Measurements from ENCODE around the gene LRRC31.

Gene LRRC31

GRCh38 chr3:169891886-169892285 lies 22.2 kb upstream of the LRRC31 start:
- ATAC-seq = no peak

GRCh38 chr3:169886671-169887070 lies 16.9 kb upstream of the LRRC31 start:
- TF ChIP-seq ZNF565 (CRISPR knock-in tag; conservative IDR thresholded peaks at IDR 0.05; ENCODE audit: low read depth) = no peak
- TF ChIP-seq POU6F1 (CRISPR knock-in tag; IDR thresholded peaks at IDR 0.05; ENCODE audit: borderline replicate concordance, low read depth) = no peak
- no peak for TF ChIP-seq ZC3H10 (CRISPR knock-in tag; IDR thresholded peaks at IDR 0.05)
- no peak for TF ChIP-seq ISL1 (CRISPR knock-in tag; IDR thresholded peaks at IDR 0.05)
- ATAC-seq = peak; percentile 37; the same call in 2 of the 3 replicates

More at GRCh38 chr3:169891886-169892285, 22.2 kb upstream of the LRRC31 start:
- TF ChIP-seq ZFP3 (CRISPR knock-in tag; IDR thresholded peaks at IDR 0.05) (no peak), ZNF565 (CRISPR knock-in tag; conservative IDR thresholded peaks at IDR 0.05; ENCODE audit: low read depth) (no peak), CSRNP3 (CRISPR knock-in tag; IDR thresholded peaks at IDR 0.05) (no peak), TCF4 (CRISPR knock-in tag; IDR thresholded peaks at IDR 0.05; ENCODE audit: borderline replicate concordance) (no peak), ARNTL (CRISPR knock-in tag; IDR thresholded peaks at IDR 0.05; ENCODE audit: borderline replicate concordance, low read depth) (no peak), GLIS3 (CRISPR knock-in tag; IDR thresholded peaks at IDR 0.05) (no peak), ESRRG (CRISPR knock-in tag; IDR thresholded peaks at IDR 0.05) (no peak), CSDC2 (CRISPR knock-in tag; IDR thresholded peaks at IDR 0.05) (no peak), ZC3H10 (CRISPR knock-in tag; IDR thresholded peaks at IDR 0.05) (no peak), PPARA (CRISPR knock-in tag; IDR thresholded peaks at IDR 0.05; ENCODE audit: borderline replicate concordance) (no peak), ZNF70 (CRISPR knock-in tag; IDR thresholded peaks at IDR 0.05) (no peak), CREB5 (CRISPR knock-in tag; IDR thresholded peaks at IDR 0.05; ENCODE audit: low read depth) (no peak), POU6F1 (CRISPR knock-in tag; IDR thresholded peaks at IDR 0.05; ENCODE audit: borderline replicate concordance, low read depth) (no peak), BACH2 (CRISPR knock-in tag; IDR thresholded peaks at IDR 0.05; ENCODE audit: borderline replicate concordance) (no peak), ZNF8 (CRISPR knock-in tag; IDR thresholded peaks at IDR 0.05) (no peak)

GRCh38 chr3:169880576-169881250 lies 11.0 kb upstream of the LRRC31 start:
- no peak for ATAC-seq
- no peak for TF ChIP-seq PATZ1 (CRISPR knock-in tag; IDR thresholded peaks at IDR 0.05; ENCODE audit: borderline replicate concordance)
- TF ChIP-seq ZNF8 (CRISPR knock-in tag; IDR thresholded peaks at IDR 0.05) = no peak
- TF ChIP-seq ZNF565 (CRISPR knock-in tag; conservative IDR thresholded peaks at IDR 0.05; ENCODE audit: low read depth) = no peak
- TF ChIP-seq CSDC2 (CRISPR knock-in tag; IDR thresholded peaks at IDR 0.05) = no peak
- TF ChIP-seq CREB5 (CRISPR knock-in tag; IDR thresholded peaks at IDR 0.05; ENCODE audit: low read depth) = no peak
- no peak for TF ChIP-seq TSHZ2 (CRISPR knock-in tag; IDR thresholded peaks at IDR 0.05)
- TF ChIP-seq ESRRG (CRISPR knock-in tag; IDR thresholded peaks at IDR 0.05) = no peak
- TF ChIP-seq ZC3H10 (CRISPR knock-in tag; IDR thresholded peaks at IDR 0.05) = no peak
- TF ChIP-seq SNAI2 (CRISPR knock-in tag; IDR thresholded peaks at IDR 0.05) = no peak
- TF ChIP-seq RARB (CRISPR knock-in tag; IDR thresholded peaks at IDR 0.05) = no peak
- no peak for TF ChIP-seq ZFP30 (CRISPR knock-in tag; IDR thresholded peaks at IDR 0.05)
- TF ChIP-seq ISL1 (CRISPR knock-in tag; IDR thresholded peaks at IDR 0.05) = no peak
